ENCODE results near the gene ABLIM2.

Gene ABLIM2

DNA sequence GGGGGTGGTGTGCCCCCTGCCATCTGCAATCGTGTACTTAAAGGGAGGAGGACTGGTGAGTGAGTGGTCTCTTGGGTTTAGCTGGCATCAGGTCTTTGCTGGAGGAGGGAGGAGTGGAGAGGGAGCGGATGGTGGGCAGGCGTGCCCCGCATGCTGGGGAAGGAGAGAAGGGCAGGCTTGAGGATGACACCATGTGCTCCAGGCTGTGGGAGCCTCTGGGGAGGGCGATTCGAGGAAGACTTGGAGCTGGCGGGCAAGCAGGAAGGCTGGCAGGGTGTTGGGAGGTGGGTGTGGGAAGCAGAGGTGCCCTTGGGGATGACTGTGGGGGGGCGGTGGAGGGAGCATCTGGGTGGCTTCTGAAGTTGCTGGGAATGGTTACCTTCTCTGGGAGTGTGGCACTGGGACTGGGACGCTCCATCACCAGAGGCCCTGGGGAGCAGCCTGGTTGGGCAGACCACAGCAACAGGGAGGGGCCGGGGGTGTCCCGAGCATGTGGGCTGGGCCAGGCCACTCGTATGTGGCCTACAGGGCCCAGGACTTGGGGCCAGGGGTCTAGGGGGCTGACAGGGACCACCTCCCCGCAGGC, 188.2 kb downstream of the ABLIM2 start:
- DNase-seq, result no peak

DNA sequence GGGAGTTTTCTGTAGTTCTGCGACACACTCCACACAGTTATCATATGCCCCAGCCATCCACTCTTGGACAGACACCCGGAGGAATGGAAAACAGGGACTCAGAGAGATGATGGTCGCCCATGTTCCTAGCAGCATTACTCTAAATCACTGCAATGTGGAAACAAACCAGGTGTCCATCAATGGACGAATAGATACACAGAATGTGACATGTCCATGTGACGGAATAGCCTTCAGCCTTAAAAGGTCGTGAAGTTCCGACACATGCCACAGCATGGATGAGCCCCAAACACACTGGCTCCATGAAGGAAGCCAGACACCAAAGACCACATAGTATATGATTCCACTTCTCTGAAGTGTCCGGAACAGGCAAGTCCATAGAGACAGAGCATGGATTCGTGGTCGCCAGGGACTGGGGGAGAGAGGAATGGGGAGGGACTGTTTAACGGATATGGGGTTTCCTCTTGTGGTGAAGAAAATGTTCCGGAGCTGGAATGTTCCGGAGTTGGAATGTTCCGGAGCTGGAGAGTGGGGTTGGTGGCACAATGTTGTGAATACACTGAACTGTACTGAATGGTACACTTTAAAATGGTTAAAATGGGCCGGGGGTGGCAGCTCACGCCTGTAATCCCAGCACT, 190.2 kb downstream of the ABLIM2 start:
- no peak for DNase-seq

DNA sequence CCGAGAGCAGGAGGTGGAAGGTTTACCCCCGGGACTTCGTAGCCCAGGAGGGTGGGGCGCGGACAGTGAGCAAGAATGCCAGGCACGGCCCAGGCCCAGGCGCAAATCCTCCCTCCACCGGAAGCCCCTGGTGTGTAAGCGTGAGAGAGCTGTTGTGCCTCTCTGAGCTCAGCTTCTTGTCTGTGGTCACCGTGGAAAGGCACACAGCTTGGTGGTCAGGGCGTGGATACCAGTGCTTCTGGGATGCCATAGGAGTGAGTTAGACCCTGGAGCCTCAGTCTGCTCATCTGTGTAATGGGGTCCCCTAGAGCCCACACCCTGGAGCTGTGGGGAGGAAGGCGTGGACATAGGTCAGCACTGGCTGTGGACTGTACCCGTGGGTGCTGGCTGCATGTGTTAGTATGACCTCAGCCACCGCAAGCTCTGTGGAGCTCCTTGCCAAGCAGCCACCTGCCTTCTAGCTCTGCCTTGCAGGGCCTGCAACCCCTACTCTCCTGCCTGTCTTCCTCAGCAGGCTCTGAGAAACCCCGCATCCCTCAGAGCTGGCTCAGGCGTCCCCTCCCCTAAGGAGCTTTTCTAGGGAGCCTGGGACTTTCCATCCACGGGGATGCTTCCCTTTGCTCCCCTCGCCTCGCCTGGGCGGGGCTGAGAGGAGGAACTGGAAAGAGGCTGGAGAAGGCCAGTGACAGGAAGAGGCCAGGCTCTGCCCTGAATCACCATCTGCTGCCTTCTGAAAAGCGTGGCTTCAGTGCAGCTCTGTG, 190.9 kb downstream of the ABLIM2 start:
- DNase-seq, result no peak

DNA sequence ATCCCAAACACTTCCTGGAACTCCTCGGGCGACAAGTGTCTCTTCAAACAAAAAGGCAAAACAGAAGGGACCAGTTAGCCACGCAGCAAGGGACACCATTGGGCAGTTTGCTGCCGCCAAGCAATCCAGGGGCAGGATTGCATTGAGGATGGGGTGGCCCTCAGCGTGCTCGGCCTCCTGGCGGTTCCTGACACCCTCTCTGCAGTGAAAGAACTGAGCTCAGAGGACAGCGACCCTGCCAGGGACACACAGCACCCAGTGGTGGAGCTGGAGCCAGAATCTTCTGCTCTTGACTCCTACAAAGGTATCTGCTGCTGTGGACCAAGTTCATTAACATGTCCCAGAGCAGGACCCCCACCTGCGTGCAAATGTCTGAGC, 191.6 kb downstream of the ABLIM2 start:
- no peak for DNase-seq

DNA sequence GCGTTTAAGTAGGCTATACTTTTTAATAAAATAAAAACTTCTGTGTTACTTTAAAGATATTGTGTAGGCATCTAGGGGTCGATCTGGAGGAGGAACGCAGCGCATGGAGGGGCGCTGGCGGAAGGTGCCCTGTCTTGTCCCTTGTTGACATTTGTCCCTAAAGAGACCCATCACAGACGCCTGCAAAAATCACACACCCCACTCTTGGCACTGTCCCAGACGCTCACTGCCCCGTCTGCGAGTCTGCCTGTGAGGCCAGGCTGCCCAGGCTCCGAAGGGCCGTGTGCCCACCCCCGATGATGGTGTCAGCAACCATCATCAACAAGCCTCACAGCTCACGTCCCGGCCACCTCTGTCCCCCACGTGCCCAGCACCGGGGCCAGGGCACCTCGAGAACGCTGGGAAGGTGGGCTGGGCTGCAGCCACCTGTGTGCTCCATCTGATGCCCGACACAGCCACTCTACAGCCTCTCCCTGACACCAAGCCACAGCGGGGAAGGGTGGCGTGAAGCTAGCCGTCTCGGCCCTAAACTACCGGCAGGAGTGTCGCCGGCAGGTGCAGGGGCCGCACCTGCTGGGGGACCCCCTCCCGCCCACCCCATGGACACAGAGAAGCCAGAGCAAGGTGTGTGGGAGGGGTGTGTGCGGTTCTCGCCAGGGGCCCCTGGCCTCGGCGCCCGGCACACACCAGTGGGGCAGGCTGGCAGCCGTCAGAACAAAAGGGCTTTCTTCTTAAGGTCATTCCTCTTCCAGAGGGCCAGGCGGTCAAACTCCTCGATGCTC, 192.1 kb downstream of the ABLIM2 start:
- DNase-seq, result no peak

DNA sequence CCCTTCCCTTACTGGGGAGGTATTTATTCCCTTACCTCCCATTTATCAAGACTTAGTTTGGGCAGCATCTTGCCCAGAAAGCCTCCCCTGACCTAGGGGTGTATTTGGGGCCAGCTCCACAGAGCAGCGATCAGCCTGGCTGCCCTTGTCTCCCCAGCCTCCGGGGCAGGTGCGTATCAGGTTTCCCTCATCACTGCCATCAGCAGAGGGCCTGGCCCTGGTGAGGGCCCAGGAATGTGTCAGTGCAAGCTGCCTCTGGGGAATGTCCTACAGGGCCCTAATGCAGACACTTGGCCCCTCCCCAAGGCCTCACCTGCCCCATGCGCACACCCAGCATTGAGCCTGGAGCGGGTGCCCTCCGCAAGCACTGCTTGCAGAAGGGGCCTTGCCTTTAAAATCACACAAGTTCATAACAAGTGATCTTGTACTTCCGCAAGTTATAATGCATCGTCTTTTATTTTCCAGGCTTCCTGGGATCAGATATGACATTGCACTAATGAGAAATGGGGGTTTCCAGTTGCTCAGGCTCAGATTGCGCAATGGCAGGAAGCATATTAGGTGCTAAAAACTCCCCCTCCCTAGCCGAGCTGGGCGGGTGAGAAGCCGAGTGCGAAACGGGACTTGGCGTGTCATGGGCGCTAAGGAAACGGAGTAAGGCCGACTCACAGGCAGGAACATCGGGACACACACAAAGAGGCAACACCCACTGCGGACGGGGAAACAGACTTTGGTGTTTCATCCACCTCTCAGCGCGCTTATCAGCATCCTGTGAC, 193.5 kb downstream of the ABLIM2 start:
- no peak for DNase-seq

DNA sequence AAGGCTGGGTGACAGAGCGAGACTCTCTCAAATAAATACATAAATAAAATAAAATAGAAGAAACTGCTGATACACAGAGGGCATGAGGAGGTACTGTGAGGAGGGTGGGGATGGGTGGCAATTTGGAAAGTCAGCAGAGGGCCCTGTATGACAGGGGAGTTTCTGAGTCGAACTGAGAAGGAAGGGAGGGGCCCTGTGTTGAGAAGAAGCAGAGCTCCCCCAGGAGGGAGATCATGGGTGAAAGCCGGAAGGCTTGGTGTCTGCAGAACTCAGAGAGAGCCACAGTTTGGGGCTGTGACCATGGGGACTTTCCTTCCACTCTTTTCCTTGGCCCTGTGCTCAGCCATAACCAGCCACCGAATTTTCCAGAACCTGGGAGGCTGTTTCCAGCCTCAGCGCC, 194.2 kb downstream of the ABLIM2 start:
- DNase-seq, result no peak

DNA sequence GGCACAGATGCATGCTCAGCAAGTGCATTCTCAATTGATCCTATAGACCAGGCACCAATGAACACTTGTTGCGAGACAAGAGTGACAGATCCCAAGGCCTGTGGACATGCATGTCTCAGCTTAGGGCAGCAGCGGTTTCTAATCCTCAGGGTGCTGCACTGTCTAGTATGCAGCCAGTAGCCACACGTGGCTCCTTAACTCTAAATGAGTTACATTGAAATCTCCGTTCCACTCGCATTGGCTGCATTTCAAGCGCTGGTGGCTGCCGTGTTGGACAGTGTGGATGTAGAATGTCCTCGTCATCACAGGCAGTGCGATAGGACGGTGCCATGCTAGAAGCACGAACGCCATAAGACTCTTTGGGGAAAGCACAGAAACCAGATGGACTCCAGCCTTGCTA, 194.9 kb downstream of the ABLIM2 start:
- DNase-seq, result no peak

DNA sequence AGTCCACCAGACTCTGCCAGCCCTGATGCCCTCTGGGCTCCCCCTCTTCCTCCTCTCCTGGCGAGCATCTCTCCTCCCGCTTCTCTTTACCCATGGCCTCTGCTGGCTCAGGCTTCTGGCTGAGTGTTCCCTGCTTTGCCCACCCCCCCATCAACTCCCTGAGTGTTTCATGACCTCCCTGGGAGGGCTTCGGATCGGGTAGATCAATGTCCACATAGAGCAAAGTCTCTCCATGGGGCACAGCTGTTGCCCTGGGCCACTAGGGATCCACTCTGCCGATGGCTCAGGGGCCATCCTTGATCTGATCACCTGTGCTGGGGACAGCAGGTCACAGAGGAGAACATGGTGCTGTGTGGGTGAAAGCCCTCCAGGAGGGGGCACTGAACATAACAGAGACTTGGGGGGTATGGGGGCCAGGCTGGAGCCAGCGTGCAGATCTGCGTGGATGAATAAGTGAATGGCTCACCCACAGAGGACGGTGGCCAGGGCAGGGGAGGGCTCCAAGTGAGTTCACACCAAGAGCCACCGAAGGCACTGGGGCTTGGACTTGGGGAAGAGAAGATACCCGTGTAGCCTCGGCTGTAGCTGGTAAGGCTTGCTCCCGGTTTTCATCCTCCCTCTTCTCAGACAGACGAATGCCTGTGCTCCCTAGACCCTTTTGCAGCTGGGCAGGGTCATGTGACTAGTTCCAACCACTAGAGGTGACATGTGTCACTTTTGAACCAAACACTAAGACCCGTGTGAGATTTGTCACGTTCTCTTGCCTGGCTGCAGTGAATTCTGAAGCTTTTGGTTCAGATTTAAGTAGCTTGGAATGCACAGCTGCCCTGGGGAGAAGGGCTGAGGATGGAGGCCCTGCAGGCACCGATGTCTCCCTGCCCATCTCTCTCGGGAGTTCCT, 195.8 kb downstream of the ABLIM2 start:
- DNase-seq, result no peak

DNA sequence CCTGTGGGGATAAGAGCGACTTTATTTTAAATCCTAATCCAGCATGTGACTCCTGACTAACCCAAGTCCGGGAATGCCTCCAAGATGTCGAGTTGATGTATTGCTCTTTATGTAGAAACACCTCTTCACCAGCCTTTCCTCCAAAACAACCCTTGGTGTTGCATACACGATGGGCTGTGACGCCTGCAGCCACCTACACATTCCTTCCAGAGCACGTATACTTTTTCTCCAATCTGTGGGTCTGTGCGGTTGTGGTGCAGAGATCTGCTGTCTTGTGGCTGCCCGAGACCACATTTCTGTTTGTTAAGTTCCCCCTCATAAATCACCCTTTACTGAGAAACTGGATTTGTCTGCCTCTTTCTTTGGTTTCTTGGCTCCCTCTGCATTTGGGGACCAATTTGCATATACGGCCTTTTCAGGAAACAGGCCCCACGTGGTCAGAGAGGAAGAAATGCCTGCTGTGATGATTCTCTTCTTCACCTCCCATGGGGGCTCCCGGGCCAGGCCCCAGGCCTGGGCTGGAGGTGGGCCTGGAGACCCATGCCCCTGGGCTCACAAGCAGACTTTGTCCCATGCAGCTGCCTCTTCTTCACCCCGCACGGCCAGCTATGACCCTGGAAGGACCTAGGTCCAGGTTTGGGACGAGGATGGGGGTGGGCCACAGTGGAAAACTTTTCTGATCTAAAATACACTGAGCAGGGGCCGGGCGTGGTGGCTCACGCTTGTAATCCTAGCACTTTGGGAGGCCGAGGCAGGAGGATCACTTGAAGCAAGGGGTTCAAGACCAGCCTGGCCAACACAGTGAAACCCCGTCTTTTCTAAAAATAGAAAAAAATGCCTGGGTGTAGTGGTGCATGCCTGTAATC, 197.6 kb downstream of the ABLIM2 start:
- DNase-seq, result no peak

DNA sequence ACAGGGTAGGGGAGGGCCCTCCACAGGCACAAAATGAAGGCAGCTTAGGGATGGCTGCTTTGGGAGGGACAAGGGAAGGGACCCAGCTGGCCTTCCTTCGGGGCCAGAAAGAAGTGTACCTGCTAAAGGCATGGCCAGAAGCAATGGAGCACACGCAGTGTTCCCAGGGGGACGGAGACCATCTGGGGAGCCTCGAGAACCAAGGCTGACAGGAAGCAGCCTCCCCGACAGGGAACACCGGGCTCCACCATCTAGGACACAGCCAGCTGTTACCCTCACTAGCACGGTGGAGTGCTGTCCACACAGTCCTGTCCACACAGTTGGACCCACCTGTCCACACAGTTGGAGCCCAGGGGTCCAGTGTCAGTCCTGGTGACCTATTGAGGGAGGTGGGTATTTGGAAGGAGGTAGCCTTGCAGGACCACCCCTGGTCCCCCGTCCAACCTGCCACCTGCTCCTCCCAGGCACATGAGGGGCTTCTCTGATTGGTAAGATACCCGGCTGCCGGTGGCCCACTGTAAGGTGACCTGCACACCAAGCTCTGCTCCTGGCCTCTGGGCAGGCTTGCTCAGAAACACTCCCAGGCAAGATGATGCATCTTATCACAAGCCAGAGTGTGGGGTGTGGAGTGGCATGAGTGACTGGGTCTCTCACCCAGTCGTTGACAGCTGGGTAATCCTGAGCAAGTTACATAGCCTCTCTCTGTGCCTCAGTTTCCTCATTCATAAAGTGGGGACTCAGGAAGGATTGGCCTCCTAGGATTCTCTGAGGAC, 198.4 kb downstream of the ABLIM2 start:
- no peak for DNase-seq

DNA sequence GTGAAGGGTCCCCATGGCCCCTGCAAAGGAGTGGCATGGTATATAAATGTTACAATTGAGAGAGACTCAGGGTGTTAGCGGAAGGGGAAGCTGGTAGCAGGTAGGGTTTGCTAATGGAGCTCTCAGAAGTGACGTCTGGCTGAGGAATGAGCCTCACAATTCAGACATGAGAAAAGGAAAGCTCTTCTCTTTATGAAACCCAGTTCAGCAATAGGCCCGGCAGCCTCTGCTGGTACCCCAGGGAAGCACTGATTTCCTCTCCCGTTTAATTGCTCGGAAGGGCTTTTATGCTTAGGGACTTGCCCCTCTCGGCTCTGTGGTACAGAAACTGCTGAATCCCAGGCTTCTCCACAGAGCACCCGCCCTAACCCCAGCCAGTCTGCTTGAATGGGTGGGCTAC, 199.5 kb downstream of the ABLIM2 start:
- DNase-seq, result no peak

DNA sequence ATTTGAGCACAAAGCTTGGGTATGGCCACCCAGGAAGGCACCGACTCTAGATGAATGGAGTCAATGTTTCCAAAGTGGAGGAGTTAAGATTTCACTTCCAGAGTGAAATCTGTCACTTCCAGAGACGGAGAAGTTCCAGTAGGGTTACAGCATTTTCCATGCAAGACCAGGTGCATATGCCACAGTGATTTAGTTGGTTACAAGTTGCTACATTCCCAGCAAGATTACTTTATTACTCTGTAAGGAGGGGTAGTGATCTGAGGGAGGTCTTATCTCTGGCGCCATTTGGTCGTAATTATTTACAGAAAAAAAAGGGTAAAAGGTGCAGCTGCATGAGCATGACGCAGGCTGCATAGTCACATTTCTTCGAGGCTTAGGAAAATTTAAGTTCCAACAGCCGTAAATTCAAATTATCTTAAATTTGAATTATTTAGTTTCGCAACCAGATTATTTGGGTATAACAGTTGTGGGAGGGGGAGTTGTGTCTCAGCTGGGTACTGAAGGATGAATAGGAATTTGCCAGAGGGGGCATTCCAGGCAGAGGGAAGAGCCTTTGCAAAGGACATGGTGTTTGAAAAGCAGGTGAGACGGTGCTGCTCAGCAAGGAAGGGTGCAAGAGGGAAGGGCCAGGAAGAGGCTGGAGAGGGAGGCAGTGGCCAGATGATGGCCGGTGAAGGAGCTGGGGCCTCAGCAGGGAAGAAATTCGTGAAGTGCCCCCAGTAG, 201.5 kb downstream of the ABLIM2 start:
- no peak for DNase-seq

DNA sequence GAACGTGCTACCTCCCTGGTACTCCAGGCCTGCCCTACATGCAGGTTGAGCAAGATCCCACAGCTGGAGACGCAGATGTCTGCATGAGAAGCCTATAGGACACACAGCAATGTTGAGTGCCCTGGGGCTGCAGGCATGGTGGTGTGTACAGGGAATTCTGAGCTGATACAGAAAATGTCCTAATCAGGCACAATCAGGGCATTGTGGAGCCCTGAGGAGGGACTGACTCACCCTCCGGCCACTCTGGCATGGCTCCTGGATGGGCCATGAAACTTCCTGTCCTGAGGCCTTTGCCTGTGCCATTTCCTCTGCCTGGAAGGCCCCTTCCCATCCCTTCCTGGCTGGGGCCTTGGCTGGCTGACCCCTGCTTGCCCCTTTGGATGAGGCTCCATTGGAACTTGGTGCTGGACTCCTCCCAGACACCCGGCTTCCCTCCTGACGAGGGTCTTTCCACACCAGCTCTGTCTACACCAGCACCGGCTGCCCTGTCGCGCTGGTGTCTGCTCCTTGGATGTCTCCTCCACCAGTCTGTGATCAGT, 202.3 kb downstream of the ABLIM2 start:
- DNase-seq, result no peak

DNA sequence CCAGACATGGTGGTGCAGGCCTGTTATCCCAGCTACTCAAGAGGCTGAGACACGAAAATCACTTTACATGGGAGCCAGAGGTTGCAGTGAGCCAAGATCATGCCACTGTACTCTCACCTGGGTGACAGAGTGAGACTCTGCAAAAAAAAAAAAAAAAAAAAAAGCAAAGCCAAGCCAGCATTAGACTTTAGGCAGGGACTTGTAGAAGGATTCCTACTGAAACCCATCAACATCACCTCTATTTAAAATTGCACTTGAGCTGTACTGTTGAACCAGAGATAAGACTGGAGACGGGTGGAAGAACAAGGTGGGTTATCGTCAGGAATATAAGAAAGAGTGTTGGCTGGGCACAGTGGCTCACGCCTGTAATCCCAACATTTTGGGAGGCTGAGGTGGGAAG, 203.2 kb downstream of the ABLIM2 start:
- DNase-seq, result no peak

DNA sequence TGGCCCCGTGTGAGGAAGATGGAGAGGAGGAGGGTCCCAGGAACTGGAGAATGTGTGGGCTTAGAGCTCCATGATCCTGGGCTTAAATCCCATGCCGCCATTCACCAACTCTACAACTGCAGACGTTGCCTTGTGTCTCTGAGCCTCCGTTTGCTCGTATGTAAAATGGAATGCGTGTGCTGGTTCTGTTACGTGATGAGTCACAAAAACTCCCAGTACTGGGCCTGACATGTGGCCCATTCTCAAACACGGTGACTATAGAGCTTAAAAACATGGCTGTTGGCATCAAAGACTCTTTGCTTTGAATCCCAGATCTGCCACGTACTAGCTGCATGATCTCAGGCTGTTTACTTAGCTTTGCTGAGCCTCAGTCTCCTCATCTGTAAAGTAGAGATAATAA, 206.0 kb downstream of the ABLIM2 start:
- DNase-seq, result no peak

DNA sequence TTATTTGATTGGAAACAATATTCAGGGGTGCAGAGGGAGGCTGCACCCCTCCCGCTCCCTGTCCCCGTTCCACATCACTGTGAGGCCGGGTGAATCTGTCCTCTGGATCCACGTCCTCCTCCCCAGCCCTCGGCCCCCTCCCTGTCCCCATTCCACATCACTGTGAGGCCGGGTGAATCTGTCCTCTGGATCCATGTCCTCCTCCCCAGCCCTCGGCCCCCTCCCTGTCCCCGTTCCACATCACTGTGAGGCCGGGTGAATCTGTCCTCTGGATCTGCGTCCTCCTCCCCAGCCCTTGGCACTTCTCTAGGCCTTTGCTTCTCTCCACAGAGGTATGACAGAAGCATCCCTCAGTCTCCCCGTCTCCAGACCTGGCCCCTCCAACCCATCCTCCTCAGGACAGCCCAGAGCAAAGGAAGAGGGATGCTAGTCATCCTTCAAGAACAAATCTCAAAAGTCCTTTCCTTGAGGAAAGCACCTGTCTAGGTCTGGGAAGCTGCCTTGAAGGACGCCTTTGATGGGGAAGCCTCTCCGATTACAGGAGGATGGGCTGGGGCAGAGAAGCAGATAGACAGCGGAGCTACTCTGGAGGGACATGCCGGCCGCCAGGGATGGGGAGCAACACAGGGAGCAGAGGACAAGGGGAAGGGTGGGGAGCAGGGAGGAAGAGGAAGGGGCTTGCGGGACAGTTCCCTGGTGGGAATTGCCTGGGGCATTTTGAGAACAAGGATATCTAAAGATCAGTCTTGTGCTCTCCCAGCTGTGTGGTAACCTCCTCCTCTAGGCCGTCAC, 208.1 kb downstream of the ABLIM2 start:
- no peak for DNase-seq

DNA sequence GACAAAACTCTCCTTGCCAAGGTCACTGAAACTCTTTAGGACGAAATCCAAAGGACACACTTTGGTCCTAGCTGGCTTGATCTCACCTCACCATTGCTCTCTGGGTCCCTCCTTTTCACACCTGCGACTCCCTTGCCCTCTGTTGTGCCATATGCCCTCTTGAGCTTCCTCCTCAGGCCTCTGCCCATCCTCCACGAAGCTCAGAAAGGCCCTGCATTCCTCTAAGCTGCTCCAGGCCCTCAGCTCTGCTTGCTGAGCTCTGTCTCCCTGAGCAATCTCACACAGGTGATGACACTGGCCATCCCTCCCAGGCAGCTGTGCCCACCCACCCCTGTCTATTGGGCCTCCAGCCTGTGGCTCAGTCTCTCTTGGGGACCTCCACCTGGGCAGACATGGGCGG, 208.9 kb downstream of the ABLIM2 start:
- DNase-seq, result no peak

Measured in NCI-H1436 treated with DMSO at 0.1 percent for 48 hours (cell line).